SH-SY5Y (cell line): ENCODE results near the gene CD28.

Experiments used
- GATA2 ChIP-seq: IDR thresholded peaks from 2 replicates; pipeline ENCODE4 v1.6.1; 2011; ENCODE audit warnings: mild to moderate bottlenecking, low read depth, low read length
- GATA3 ChIP-seq: IDR thresholded peaks from 2 replicates; pipeline ENCODE4 v1.6.1; 2011; ENCODE audit warnings: low read depth, mild to moderate bottlenecking, low read length, moderate library complexity

DNA sequence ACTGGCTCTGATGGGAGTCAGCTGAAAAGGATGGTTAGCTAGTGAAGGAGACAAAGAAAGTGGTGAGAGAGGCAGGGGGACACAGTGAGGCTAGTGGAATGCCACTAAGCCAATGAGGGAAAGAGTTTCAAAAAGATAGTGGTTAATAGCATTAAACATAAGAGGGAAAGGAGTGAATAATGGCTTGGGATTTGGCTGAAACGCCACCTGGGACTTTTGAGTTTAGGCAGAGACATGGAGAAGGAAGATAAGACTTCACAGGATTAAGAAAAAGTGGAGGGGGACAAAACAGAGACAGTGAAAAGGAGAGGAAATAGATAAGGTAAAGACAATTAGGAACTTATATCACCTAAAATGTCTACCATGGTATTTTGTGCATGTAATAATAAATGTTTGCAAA, 6.9 kb downstream of the CD28 start:
- no peak for TF ChIP-seq GATA3
- TF ChIP-seq GATA2 = no peak
